ENCODE results near the gene PLCL1. TPM values are rescaled to one million over a fixed set of nuclear protein-coding genes. Genes with fewer than 3 reads are reported as not detected.
A peak's percentile ranks its signal among the peaks of the same experiment; 100 is the strongest.

Gene PLCL1
- total RNA-seq, 1 experiment from 2014 or later = 1.6 TPM

DNA sequence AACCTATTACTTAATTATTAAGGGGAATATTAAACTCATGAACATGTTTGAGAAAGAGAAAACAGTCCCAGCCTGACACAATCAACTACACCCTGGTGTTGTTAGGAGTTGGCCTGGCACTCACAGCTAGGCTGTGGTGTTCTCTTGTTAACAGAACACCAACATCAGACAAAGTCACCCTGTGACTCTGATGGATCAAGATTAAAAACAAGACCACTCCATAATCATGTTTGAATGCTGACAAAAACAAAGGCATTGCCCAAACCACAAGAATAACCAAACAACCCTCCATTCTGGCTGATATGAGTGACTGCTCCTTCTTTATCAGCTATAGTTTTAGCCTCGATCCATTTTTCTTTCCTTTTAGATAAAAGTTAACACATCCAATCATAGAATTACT is 22.3 kb upstream of the PLCL1 start:
- TF ChIP-seq, protein P1, sequence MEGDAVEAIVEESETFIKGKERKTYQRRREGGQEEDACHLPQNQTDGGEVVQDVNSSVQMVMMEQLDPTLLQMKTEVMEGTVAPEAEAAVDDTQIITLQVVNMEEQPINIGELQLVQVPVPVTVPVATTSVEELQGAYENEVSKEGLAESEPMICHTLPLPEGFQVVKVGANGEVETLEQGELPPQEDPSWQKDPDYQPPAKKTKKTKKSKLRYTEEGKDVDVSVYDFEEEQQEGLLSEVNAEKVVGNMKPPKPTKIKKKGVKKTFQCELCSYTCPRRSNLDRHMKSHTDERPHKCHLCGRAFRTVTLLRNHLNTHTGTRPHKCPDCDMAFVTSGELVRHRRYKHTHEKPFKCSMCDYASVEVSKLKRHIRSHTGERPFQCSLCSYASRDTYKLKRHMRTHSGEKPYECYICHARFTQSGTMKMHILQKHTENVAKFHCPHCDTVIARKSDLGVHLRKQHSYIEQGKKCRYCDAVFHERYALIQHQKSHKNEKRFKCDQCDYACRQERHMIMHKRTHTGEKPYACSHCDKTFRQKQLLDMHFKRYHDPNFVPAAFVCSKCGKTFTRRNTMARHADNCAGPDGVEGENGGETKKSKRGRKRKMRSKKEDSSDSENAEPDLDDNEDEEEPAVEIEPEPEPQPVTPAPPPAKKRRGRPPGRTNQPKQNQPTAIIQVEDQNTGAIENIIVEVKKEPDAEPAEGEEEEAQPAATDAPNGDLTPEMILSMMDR (IDR thresholded peaks at IDR 0.05; ENCODE audit: insufficient read depth in 1 of 2, low read depth in 1 of 2, low read length in 1 of 2, severe bottlenecking in 1 of 2, unreplicated experiment in 1 of 2) = no peak
- Mint-ChIP-seq H3K27ac (ENCODE audit: unreplicated experiment) (no peak overlapping the region), H3K9me3 (ENCODE audit: unreplicated experiment) (no peaks in the 10 kb centered on the region), H3K36me3 (ENCODE audit: insufficient read depth, unreplicated experiment) (no peaks in the 10 kb centered on the region), H3K27me3 (ENCODE audit: insufficient read depth, unreplicated experiment) (no peaks in the 10 kb centered on the region), H3K4me1 (ENCODE audit: low read depth, unreplicated experiment) (peaks cover 8% of the 10 kb centered on the region), H3K4me3 (ENCODE audit: unreplicated experiment) (no peak overlapping the region)
- ChIA-PET CTCF (no interaction called here), POLR2A (no interaction called here)
- Histone ChIP-seq H3K36me3 (ENCODE audit: control insufficient read depth, insufficient read depth, low read length) (no peaks in the 10 kb centered on the region), H3K4me1 (no peaks in the 10 kb centered on the region), H3K4me3 (ENCODE audit: low read depth, low read length) (no peak overlapping the region), H3K27me3 (replicated peaks; ENCODE audit: control insufficient read depth, insufficient read depth, low read length) (no peaks in the 10 kb centered on the region), H3K9me3 (no peaks in the 10 kb centered on the region)
- no TSS peak for BruUV-seq (replicated peaks)
- DNase-seq = no peak
- intact Hi-C loops (cut with micrococcal nuclease; ENCODE audit: unreplicated experiment) = no loop called here

GRCh38 chr2:197784956-197785941 is 19.1 kb upstream of the PLCL1 start, which contains the start of gene BOLL:
TSS of gene BOLL (minus strand) at chr2:197785319. CDS start at chr2:197781850, 3,469 bp downstream.
- no peaks in the 10 kb centered on the region for H3K4me1 ChIP-seq
- Mint-ChIP-seq H3K27ac (ENCODE audit: unreplicated experiment) (no peak within 1 kb of the TSS), H3K4me3 (ENCODE audit: unreplicated experiment) (no peak within 1 kb of the TSS), H3K27me3 (ENCODE audit: insufficient read depth, unreplicated experiment) (no peaks in the 10 kb centered on the region), H3K36me3 (ENCODE audit: insufficient read depth, unreplicated experiment) (no peaks in the 10 kb centered on the region), H3K4me1 (ENCODE audit: low read depth, unreplicated experiment) (no peaks in the 10 kb centered on the region), H3K9me3 (ENCODE audit: unreplicated experiment) (no peaks in the 10 kb centered on the region)
- intact Hi-C loops (cut with micrococcal nuclease; ENCODE audit: unreplicated experiment) = no loop called here
- H3K36me3 ChIP-seq (ENCODE audit: control insufficient read depth, insufficient read depth, low read length) = no peaks in the 10 kb centered on the region
- no peaks in the 10 kb centered on the region for H3K9me3 ChIP-seq
- ChIA-PET CTCF (no interaction called here), POLR2A (no interaction called here)
- DNase-seq = no peak
- H3K4me3 ChIP-seq (ENCODE audit: low read depth, low read length) = no peak within 1 kb of the TSS
- no TSS peak for BruUV-seq (replicated peaks)
- H3K27me3 ChIP-seq (replicated peaks; ENCODE audit: control insufficient read depth, insufficient read depth, low read length) = no peaks in the 10 kb centered on the region
- TF ChIP-seq, protein P1 (IDR thresholded peaks at IDR 0.05; ENCODE audit: insufficient read depth in 1 of 2, low read depth in 1 of 2, low read length in 1 of 2, severe bottlenecking in 1 of 2, unreplicated experiment in 1 of 2) = no peak

- TF ChIP-seq, protein P1 (IDR thresholded peaks at IDR 0.05; ENCODE audit: insufficient read depth in 1 of 2, low read depth in 1 of 2, low read length in 1 of 2, severe bottlenecking in 1 of 2, unreplicated experiment in 1 of 2) = no peak
- H3K27me3 Mint-ChIP-seq (ENCODE audit: insufficient read depth, unreplicated experiment) = no peaks in the 10 kb centered on the region
Observed at GRCh38 chr2:197786010-197786877, 18.1 kb upstream of the PLCL1 start.

More at GRCh38 chr2:197786010-197786877, 18.1 kb upstream of the PLCL1 start:
- Histone ChIP-seq H3K36me3 (ENCODE audit: control insufficient read depth, insufficient read depth, low read length) (no peaks in the 10 kb centered on the region), H3K4me1 (no peaks in the 10 kb centered on the region), H3K9me3 (no peaks in the 10 kb centered on the region), H3K4me3 (ENCODE audit: low read depth, low read length) (no peak overlapping the region), H3K27me3 (replicated peaks; ENCODE audit: control insufficient read depth, insufficient read depth, low read length) (no peaks in the 10 kb centered on the region)
- CTCF ChIA-PET = no interaction called here
- no peaks in the 10 kb centered on the region for H3K36me3 Mint-ChIP-seq (ENCODE audit: insufficient read depth, unreplicated experiment)
- H3K4me1 Mint-ChIP-seq (ENCODE audit: low read depth, unreplicated experiment) = no peaks in the 10 kb centered on the region
- no TSS peak for BruUV-seq (replicated peaks)
- intact Hi-C loops (cut with micrococcal nuclease; ENCODE audit: unreplicated experiment) = no loop called here
- POLR2A ChIA-PET = no interaction called here
- no peak overlapping the region for H3K27ac Mint-ChIP-seq (ENCODE audit: unreplicated experiment)
- peak in 1 of 2 experiments; percentile 25 for DNase-seq
- no peak overlapping the region for H3K4me3 Mint-ChIP-seq (ENCODE audit: unreplicated experiment)
- no peaks in the 10 kb centered on the region for H3K9me3 Mint-ChIP-seq (ENCODE audit: unreplicated experiment)
